Measurements from ENCODE around the gene TCF12.

DNA sequence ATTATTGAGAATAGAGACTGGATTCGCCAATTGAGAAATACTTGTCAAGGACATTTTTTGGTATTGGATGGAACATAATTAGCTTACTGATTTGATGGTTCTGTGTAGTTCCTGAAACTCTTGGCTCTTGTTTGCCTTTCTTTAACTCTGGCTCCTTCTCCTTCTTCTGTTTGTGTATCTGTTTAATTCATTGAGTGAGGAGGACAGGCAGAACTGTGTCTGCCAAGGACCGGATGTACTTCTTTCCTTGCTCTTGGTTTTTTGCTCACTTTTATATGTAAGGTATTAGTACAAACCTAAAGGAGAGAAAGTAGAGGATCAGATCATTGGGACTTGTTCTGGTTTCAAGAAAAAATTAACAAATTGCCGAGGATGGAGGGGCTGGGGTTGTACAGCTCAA, 48.9 kb downstream of the TCF12 start:
- TF ChIP-seq CTCF (IDR thresholded peaks at IDR 0.05) (no peak), POLR2AphosphoS5 (IDR thresholded peaks at IDR 0.05) (no peak), EP300 (IDR thresholded peaks at IDR 0.05; ENCODE audit: low read depth) (no peak)

Measured in transverse colon (tissue), 4 donors.